Colon (tissue), 2 donors: Measurements from ENCODE around the gene TP53I3.
"Not testable (repeated sequence)": the region's sequence is repeated elsewhere in the genome, so short reads cannot be mapped to it uniquely, and the experiment has no call there.

Experiments used
- FAIRE-seq: peaks from 2 replicates; lab custom pipeline; 2012; peaks lifted over from hg19 to GRCh38; lab: Jason Lieb, UNC
- donor health status: control.
- donor health status: control.

The TP53I3 gene

GRCh38 chr2:24084386-24085199, at the start of gene TP53I3:
Gene TP53I3 (minus strand): TSS chr2:24084834. CDS start chr2:24084326, 508 bp downstream.
- no peak for FAIRE-seq

- FAIRE-seq: no peak
These were observed 47.9 kb upstream of the TP53I3 start for GRCh38 chr2:24132543-24132942.

- no peak for FAIRE-seq
These were observed 41.3 kb upstream of the TP53I3 start for GRCh38 chr2:24125956-24126355.

GRCh38 chr2:24123922-24124580, 39.4 kb upstream of the TP53I3 start:
- FAIRE-seq: no peak

GRCh38 chr2:24123195-24123921, 38.7 kb upstream of the TP53I3 start, which contains the start of the genes FAM228B and PFN4:
Gene FAM228B (plus strand): TSS chr2:24123469. CDS start chr2:24124362, 893 bp downstream.
Gene PFN4 (minus strand): TSS chr2:24123334. CDS start chr2:24122535, 799 bp downstream.
- FAIRE-seq: no peak

- FAIRE-seq: no peak
These were observed 37.9 kb upstream of the TP53I3 start for GRCh38 chr2:24122366-24123194.

GRCh38 chr2:24121469-24121868, 36.8 kb upstream of the TP53I3 start:
- FAIRE-seq: no peak

GRCh38 chr2:24121066-24121465, 36.4 kb upstream of the TP53I3 start:
- FAIRE-seq: no peak

- no peak for FAIRE-seq
These were observed 33.3 kb upstream of the TP53I3 start for GRCh38 chr2:24117902-24118301.

GRCh38 chr2:24115057-24115456, 30.4 kb upstream of the TP53I3 start:
- FAIRE-seq: no peak

GRCh38 chr2:24111407-24111901, 26.8 kb upstream of the TP53I3 start:
- FAIRE-seq: no peak

GRCh38 chr2:24110660-24111303, 26.1 kb upstream of the TP53I3 start:
- FAIRE-seq: no peak

GRCh38 chr2:24109431-24109830, 24.8 kb upstream of the TP53I3 start:
- FAIRE-seq: not testable (repeated sequence)

- FAIRE-seq: no peak
These were observed 22.7 kb upstream of the TP53I3 start for GRCh38 chr2:24107336-24107735.

- FAIRE-seq: no peak
These were observed 22.2 kb upstream of the TP53I3 start for GRCh38 chr2:24106786-24107185.

- FAIRE-seq: no peak
These were observed 21.2 kb upstream of the TP53I3 start for GRCh38 chr2:24105816-24106215.

GRCh38 chr2:24104906-24105305, 20.3 kb upstream of the TP53I3 start:
- no peak for FAIRE-seq

GRCh38 chr2:24104110-24104650, 19.5 kb upstream of the TP53I3 start:
- no peak for FAIRE-seq

- no peak for FAIRE-seq
These were observed 18.0 kb upstream of the TP53I3 start for GRCh38 chr2:24102677-24103076.

GRCh38 chr2:24101992-24102391, 17.4 kb upstream of the TP53I3 start:
- FAIRE-seq: no peak

- not testable (repeated sequence) for FAIRE-seq
These were observed 16.1 kb upstream of the TP53I3 start for GRCh38 chr2:24100732-24101131.
